Measurements from ENCODE around the gene ELSPBP1. TPM values are rescaled to one million over a fixed set of nuclear protein-coding genes. Genes with fewer than 3 reads are reported as not detected.

ELSPBP1 gene
- total RNA-seq, 1 experiment from 2014 or later = not detected

DNA sequence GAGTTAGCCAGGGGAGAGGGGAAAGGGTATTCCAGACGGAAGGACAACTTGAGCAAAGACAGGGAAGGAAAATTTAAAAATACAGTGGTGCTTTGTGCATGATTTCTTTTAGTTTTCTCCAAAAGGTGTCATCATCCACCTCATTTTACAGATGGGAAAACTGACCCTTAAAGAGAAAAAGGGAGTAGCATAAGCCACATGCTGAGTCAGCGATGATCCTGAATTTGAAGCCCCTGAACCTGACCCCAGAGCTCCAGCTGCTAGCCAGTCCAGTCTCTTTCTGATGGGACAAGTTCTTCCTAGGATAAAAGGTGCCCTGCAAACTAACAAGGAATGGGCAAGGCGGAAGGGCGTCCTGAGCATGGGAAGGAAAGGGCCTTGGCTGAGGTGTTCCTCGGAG, 39.2 kb downstream of the ELSPBP1 start:
- no peaks in the 10 kb centered on the region for H3K27me3 ChIP-seq (ENCODE audit: low read length)
- no peaks in the 10 kb centered on the region for H3F3A ChIP-seq (ENCODE audit: low read length, unreplicated experiment)
- no peaks in the 10 kb centered on the region for H3K36me3 ChIP-seq (ENCODE audit: low read depth, low read length)
- ChIA-PET CTCF (no interaction called here), POLR2A (ENCODE audit: unreplicated experiment) (no interaction called here)
- H3K9me3 ChIP-seq (ENCODE audit: low read length) = peaks cover 4% of the 10 kb centered on the region; the same call in 1 of the 2 replicates
- H3K4me3 ChIP-seq (ENCODE audit: low read length) = no peak overlapping the region
- H3K4me2 ChIP-seq (ENCODE audit: low read length) = no peak overlapping the region
- H3K9me2 ChIP-seq (replicated peaks; ENCODE audit: low read length) = no peaks in the 10 kb centered on the region
- BruUV-seq (replicated peaks) = no TSS peak
- no peak overlapping the region for H3K9ac ChIP-seq (ENCODE audit: low read length)
- no peak for DNase-seq
- no peaks in the 10 kb centered on the region for H3K4me1 ChIP-seq (ENCODE audit: insufficient read depth, low read length)
- no peaks in the 10 kb centered on the region for H4K20me1 ChIP-seq (ENCODE audit: low read length)
- TF ChIP-seq EZH2 (IDR thresholded peaks at IDR 0.05; ENCODE audit: low read length, unreplicated experiment) = no peak
- TF ChIP-seq, protein P1, sequence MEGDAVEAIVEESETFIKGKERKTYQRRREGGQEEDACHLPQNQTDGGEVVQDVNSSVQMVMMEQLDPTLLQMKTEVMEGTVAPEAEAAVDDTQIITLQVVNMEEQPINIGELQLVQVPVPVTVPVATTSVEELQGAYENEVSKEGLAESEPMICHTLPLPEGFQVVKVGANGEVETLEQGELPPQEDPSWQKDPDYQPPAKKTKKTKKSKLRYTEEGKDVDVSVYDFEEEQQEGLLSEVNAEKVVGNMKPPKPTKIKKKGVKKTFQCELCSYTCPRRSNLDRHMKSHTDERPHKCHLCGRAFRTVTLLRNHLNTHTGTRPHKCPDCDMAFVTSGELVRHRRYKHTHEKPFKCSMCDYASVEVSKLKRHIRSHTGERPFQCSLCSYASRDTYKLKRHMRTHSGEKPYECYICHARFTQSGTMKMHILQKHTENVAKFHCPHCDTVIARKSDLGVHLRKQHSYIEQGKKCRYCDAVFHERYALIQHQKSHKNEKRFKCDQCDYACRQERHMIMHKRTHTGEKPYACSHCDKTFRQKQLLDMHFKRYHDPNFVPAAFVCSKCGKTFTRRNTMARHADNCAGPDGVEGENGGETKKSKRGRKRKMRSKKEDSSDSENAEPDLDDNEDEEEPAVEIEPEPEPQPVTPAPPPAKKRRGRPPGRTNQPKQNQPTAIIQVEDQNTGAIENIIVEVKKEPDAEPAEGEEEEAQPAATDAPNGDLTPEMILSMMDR (conservative IDR thresholded peaks at IDR 0.05; ENCODE audit: low read depth, low read length) = no peak
- TF ChIP-seq EZH2phosphoT487 (IDR thresholded peaks at IDR 0.05; ENCODE audit: borderline replicate concordance, low read length) = no peak
- no peak overlapping the region for H3K27ac ChIP-seq (ENCODE audit: low read length)
- no peak overlapping the region for H2AFZ ChIP-seq (ENCODE audit: low read length)
- no peak for ATAC-seq
- intact Hi-C loops (cut with micrococcal nuclease) = no loop called here
- no peaks in the 10 kb centered on the region for H3K79me2 ChIP-seq (ENCODE audit: low read length)

DNA sequence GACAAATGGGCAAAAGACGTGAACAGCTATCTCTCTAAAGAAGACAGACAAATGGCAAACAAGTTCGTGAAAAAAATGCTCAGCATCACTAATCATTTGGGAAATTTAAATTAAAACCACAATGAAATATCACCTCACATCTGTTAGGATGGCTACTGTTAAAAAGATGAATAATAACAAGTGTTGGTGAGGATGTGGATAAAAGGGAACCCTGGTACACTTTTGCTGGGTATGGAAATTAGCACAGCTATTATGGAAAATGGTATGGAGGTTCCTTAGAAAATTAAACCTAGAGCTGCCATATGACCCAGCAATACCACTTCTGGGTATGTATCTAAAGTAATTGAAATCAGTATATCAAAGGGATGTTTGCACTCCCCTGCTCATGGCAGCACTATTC, 42.3 kb downstream of the ELSPBP1 start:
- Histone ChIP-seq H3K4me3 (ENCODE audit: low read length) (no peak overlapping the region), H3K9ac (ENCODE audit: low read length) (no peak overlapping the region), H3K79me2 (ENCODE audit: low read length) (no peaks in the 10 kb centered on the region), H3K9me2 (replicated peaks; ENCODE audit: low read length) (no peaks in the 10 kb centered on the region), H3K4me2 (ENCODE audit: low read length) (no peak overlapping the region), H3K27ac (ENCODE audit: low read length) (no peak overlapping the region), H3K36me3 (ENCODE audit: low read depth, low read length) (no peaks in the 10 kb centered on the region), H3K27me3 (ENCODE audit: low read length) (peaks cover 8% of the 10 kb centered on the region; the same call in 1 of the 2 replicates), H2AFZ (ENCODE audit: low read length) (no peak overlapping the region), H3F3A (ENCODE audit: low read length, unreplicated experiment) (no peaks in the 10 kb centered on the region), H4K20me1 (ENCODE audit: low read length) (no peaks in the 10 kb centered on the region), H3K4me1 (ENCODE audit: insufficient read depth, low read length) (no peaks in the 10 kb centered on the region), H3K9me3 (ENCODE audit: low read length) (peaks cover 4% of the 10 kb centered on the region; the same call in 1 of the 2 replicates)
- CTCF ChIA-PET = no interaction called here
- TF ChIP-seq EZH2 (IDR thresholded peaks at IDR 0.05; ENCODE audit: low read length, unreplicated experiment) (no peak), EZH2phosphoT487 (IDR thresholded peaks at IDR 0.05; ENCODE audit: borderline replicate concordance, low read length) (no peak)
- TF ChIP-seq, protein P1 (conservative IDR thresholded peaks at IDR 0.05; ENCODE audit: low read depth, low read length) = no peak
- intact Hi-C loops (cut with micrococcal nuclease) = no loop called here
- ATAC-seq (no peak), DNase-seq (no peak)
- no TSS peak for BruUV-seq (replicated peaks)
- POLR2A ChIA-PET (ENCODE audit: unreplicated experiment) = no interaction called here

GRCh38 chr19:48041877-48042580, 47.6 kb downstream of the ELSPBP1 start:
- H3K27me3 ChIP-seq (ENCODE audit: low read length) = peaks cover 8% of the 10 kb centered on the region; the same call in 1 of the 2 replicates
- H3K36me3 ChIP-seq (ENCODE audit: low read depth, low read length) = no peaks in the 10 kb centered on the region
- no peak overlapping the region for H3K27ac ChIP-seq (ENCODE audit: low read length)
- H4K20me1 ChIP-seq (ENCODE audit: low read length) = no peaks in the 10 kb centered on the region
- BruUV-seq (replicated peaks) = no TSS peak
- ATAC-seq (no peak), DNase-seq (no peak)
- H3K9me2 ChIP-seq (replicated peaks; ENCODE audit: low read length) = no peaks in the 10 kb centered on the region
- TF ChIP-seq, protein P1 (conservative IDR thresholded peaks at IDR 0.05; ENCODE audit: low read depth, low read length) = no peak
- no peak for TF ChIP-seq EZH2 (IDR thresholded peaks at IDR 0.05; ENCODE audit: low read length, unreplicated experiment)
- no peak for TF ChIP-seq EZH2phosphoT487 (IDR thresholded peaks at IDR 0.05; ENCODE audit: borderline replicate concordance, low read length)
- H3K4me2 ChIP-seq (ENCODE audit: low read length) = no peak overlapping the region
- H3K9ac ChIP-seq (ENCODE audit: low read length) = no peak overlapping the region
- H3K9me3 ChIP-seq (ENCODE audit: low read length) = no peaks in the 10 kb centered on the region
- H3K4me3 ChIP-seq (ENCODE audit: low read length) = no peak overlapping the region
- H3K79me2 ChIP-seq (ENCODE audit: low read length) = no peaks in the 10 kb centered on the region
- intact Hi-C loops (cut with micrococcal nuclease) = no loop called here
- POLR2A ChIA-PET (ENCODE audit: unreplicated experiment) = no interaction called here
- H3F3A ChIP-seq (ENCODE audit: low read length, unreplicated experiment) = no peaks in the 10 kb centered on the region
- no peak overlapping the region for H2AFZ ChIP-seq (ENCODE audit: low read length)
- CTCF ChIA-PET = no interaction called here
- H3K4me1 ChIP-seq (ENCODE audit: insufficient read depth, low read length) = no peaks in the 10 kb centered on the region

Measured in PC-3 (cell line).